ENCODE data around the gene UBE2I.

DNA sequence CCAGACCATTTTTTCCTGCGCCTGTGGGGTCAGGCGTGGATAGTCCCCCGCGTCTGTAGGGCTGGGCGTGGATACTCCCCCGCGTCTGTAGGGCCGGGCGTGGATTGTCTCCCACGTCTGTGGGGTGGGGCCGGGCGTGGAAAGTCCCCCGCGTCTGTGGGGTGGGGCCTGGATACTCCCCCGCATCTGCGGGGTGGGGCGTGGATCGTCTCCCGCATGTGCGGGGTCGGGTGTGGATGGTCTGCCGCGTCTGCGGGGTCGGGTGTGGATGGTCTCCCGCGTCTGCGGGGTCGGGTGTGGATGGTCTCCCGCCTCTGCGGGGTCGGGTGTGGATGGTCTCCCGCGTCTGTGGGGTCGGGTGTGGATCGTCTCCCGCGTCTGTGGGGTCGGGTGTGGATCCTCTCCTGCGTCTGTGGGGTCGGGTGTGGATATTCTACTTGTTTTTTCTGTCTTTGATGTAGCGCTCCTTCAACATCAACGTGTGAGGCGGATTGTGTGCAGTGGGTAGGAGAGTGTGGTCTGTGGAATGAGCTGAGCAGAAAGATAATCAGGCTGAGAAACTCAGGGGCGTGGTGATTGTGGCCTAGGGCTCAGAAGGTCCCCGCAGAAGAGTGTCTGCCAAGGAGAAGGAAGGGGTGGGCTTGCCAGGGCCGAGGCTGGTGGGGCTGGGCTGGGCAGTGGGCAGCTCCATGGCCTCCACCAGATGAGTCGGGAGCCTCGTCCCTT lies 45.5 kb downstream of the UBE2I start:
- TF ChIP-seq, protein P1, sequence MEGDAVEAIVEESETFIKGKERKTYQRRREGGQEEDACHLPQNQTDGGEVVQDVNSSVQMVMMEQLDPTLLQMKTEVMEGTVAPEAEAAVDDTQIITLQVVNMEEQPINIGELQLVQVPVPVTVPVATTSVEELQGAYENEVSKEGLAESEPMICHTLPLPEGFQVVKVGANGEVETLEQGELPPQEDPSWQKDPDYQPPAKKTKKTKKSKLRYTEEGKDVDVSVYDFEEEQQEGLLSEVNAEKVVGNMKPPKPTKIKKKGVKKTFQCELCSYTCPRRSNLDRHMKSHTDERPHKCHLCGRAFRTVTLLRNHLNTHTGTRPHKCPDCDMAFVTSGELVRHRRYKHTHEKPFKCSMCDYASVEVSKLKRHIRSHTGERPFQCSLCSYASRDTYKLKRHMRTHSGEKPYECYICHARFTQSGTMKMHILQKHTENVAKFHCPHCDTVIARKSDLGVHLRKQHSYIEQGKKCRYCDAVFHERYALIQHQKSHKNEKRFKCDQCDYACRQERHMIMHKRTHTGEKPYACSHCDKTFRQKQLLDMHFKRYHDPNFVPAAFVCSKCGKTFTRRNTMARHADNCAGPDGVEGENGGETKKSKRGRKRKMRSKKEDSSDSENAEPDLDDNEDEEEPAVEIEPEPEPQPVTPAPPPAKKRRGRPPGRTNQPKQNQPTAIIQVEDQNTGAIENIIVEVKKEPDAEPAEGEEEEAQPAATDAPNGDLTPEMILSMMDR (IDR thresholded peaks at IDR 0.05) = no peak
- no peak for TF ChIP-seq POLR2A (IDR thresholded peaks at IDR 0.05)

Data from Peyer's patch (tissue), 4 donors.